CD4-positive, alpha-beta T cell (primary cell): Measurements from ENCODE around the gene EFCAB9. TPM values are rescaled to one million over a fixed set of nuclear protein-coding genes. Genes with fewer than 3 reads are reported as not detected.

Source experiments
- ATAC-seq: fragments of 200-7000 bp; cut with Tn5 transposase; one replicate; pipeline ENCODE4 v1.10.0; 2022; ENCODE audit warnings: mild to moderate bottlenecking; ENCODE audit not compliant: poor library complexity
- CTCF ChIA-PET: fragments of 350-600 bp; sonication (Branson Sonifier 250); formaldehyde crosslinking; loops from one replicate; lab custom pipeline; 2021; ENCODE audit warnings: antibody characterized with exemption, inconsistent platforms; lab: Charles Lee
- POLR2A ChIA-PET: fragments of 350-600 bp; sonication (Branson Sonifier 250); formaldehyde crosslinking; loops from one replicate; lab custom pipeline; 2021; ENCODE audit warnings: antibody characterized with exemption, inconsistent platforms; lab: Charles Lee
- DNase-seq, 14 experiments: peaks; one replicate each; pipeline ENCODE4 v3.0.0-alpha.2; 2013 to 2020; ENCODE audit warnings: mixed read lengths in 2 of 14
- H3K27ac ChIP-seq, 2 donors: one replicate each; pipeline versions ENCODE4 v1.5.1 to v1.7.0; 2013; ENCODE audit warnings: low read length in 2 of 2, low read depth in 1 of 2, mild to moderate bottlenecking in 1 of 2
- H3K27me3 ChIP-seq, 2 experiments: 1 replicate in 1 of 2; 2 replicates in 1 of 2; pipeline versions ENCODE4 v1.6.1 to v1.7.0; 2013; ENCODE audit warnings: low read length in 2 of 2, control low read depth in 1 of 2, mild to moderate bottlenecking in 1 of 2, moderate library complexity in 1 of 2; ENCODE audit not compliant: insufficient read depth in 2 of 2, control insufficient read depth in 1 of 2
- H3K36me3 ChIP-seq: one replicate; pipeline ENCODE4 v1.6.1; 2013; ENCODE audit warnings: low read length, control low read depth; ENCODE audit not compliant: insufficient read depth
- H3K4me1 ChIP-seq: one replicate; pipeline ENCODE4 v1.6.1; 2013; ENCODE audit warnings: low read length, control low read depth; ENCODE audit not compliant: insufficient read depth
- H3K4me3 ChIP-seq: one replicate; pipeline ENCODE4 v1.5.1; 2013; ENCODE audit warnings: mild to moderate bottlenecking, low read length, moderate library complexity
- H3K9me3 ChIP-seq, 2 experiments: 1 replicate in 1 of 2; 2 replicates in 1 of 2; pipeline versions ENCODE4 v1.6.1 to v1.7.0; 2013; ENCODE audit warnings: low read length in 2 of 2, mild to moderate bottlenecking in 2 of 2, control low read depth in 1 of 2, moderate library complexity in 1 of 2; ENCODE audit not compliant: control insufficient read depth in 1 of 2, insufficient read depth in 1 of 2
- H3K27ac Mint-ChIP-seq: one replicate; pipeline ENCODE4 v1.8.0; 2020; ENCODE audit warnings: mixed read lengths
- H3K27me3 Mint-ChIP-seq: one replicate; pipeline ENCODE4 v1.8.0; 2021; ENCODE audit warnings: mixed read lengths
- H3K36me3 Mint-ChIP-seq: one replicate; pipeline ENCODE4 v1.8.0; 2021; ENCODE audit warnings: low read depth, mixed read lengths
- H3K4me1 Mint-ChIP-seq: one replicate; pipeline ENCODE4 v1.8.0; 2021; ENCODE audit warnings: low read depth, mixed read lengths
- H3K4me3 Mint-ChIP-seq: one replicate; pipeline ENCODE4 v1.8.0; 2020; ENCODE audit warnings: mild to moderate bottlenecking, mixed read lengths
- H3K9me3 Mint-ChIP-seq: one replicate; pipeline ENCODE4 v1.8.0; 2020; ENCODE audit warnings: mixed read lengths
- intact Hi-C, 2 experiments: fragments of 100-400 bp; cut with DNase I in 1 of 2; cut with micrococcal nuclease in 1 of 2; formaldehyde crosslinking; loops; one replicate each; pipeline versions ENCODE4 v1.15.1 to v1.9.0; 2023 to 2025; cut with DNase I, micrococcal nuclease
- total RNA-seq, 174 experiments: library from RNA in 2 of 174; stranded (reverse) in 2 of 174; gene quantifications; one replicate each; pipeline ENCODE4 v1.2.3 and lab custom pipeline; 2021 to 2026
- TF ChIP-seq, protein P1 (sequence below): fragments of 200-600 bp; IDR thresholded peaks from one replicate; pipeline ENCODE4 v1.8.0; 2022; ENCODE audit warnings: antibody characterized with exemption, mild to moderate bottlenecking

Gene EFCAB9
- total RNA-seq, 2 experiments from 2014 or later: not detected

DNA sequence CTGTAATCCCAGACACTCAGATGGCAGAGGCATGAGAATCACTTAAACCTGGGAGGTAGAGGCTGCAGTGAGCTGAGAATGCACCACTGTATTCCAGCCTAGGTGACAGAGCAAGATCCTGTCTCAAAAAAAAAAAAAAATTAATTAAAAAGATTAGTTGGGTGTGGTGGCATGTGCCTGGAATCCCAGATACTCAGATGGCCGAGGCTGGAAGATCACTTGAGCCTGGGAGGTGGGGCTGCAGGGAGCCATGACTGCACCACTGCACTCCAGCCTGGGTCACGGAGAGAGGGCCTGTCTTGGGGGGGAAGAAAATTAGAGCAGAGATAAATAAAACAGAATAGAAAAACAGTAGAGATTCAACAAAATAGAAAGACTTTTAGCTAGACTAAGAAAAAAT lies 54.7 kb downstream of the EFCAB9 start:
- no peak overlapping the region for H3K4me3 ChIP-seq
- no peak for DNase-seq
- ATAC-seq: no peak
- Mint-ChIP-seq H3K9me3 (peaks cover 4% of the 10 kb centered on the region), H3K27me3 (no peaks in the 10 kb centered on the region), H3K4me3 (no peak overlapping the region), H3K4me1 (peaks cover 4% of the 10 kb centered on the region), H3K27ac (no peak overlapping the region), H3K36me3 (peaks cover 49% of the 10 kb centered on the region)
- ChIA-PET CTCF (no interaction called here), POLR2A (no interaction called here)
- intact Hi-C loops: no loop called here
- no peaks in the 10 kb centered on the region for H3K4me1 ChIP-seq
- TF ChIP-seq, protein P1, sequence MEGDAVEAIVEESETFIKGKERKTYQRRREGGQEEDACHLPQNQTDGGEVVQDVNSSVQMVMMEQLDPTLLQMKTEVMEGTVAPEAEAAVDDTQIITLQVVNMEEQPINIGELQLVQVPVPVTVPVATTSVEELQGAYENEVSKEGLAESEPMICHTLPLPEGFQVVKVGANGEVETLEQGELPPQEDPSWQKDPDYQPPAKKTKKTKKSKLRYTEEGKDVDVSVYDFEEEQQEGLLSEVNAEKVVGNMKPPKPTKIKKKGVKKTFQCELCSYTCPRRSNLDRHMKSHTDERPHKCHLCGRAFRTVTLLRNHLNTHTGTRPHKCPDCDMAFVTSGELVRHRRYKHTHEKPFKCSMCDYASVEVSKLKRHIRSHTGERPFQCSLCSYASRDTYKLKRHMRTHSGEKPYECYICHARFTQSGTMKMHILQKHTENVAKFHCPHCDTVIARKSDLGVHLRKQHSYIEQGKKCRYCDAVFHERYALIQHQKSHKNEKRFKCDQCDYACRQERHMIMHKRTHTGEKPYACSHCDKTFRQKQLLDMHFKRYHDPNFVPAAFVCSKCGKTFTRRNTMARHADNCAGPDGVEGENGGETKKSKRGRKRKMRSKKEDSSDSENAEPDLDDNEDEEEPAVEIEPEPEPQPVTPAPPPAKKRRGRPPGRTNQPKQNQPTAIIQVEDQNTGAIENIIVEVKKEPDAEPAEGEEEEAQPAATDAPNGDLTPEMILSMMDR: no peak
- H3K36me3 ChIP-seq: no peaks in the 10 kb centered on the region
- H3K27me3 ChIP-seq: no peaks in the 10 kb centered on the region
- H3K27ac ChIP-seq: no peak overlapping the region
- H3K9me3 ChIP-seq: peaks cover 17% of the 10 kb centered on the region in 2 experiments

DNA sequence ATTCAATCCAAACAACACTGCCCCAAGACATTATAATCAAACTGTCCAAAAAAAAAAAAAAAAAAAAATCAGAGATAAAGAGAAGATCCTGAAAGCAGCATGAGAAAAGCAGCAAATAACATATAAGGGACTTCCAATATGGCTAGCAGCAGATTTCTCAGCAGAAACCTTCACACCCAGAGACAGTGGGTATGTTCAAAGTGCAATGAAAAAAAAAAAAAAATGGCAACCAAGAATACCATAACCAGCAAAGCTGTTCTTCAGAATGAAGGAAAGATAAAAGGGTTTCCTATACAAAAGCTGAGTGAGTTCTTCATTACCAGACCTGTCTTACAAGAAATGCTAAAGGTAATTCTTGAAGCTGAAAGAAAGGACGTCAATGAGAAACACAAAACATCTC lies 57.4 kb downstream of the EFCAB9 start:
- Histone ChIP-seq H3K4me3 (no peak overlapping the region), H3K4me1 (no peaks in the 10 kb centered on the region), H3K36me3 (no peaks in the 10 kb centered on the region), H3K27ac (no peak overlapping the region), H3K9me3 (peaks cover 17 to 36% of the 10 kb centered on the region in 2 experiments), H3K27me3 (no peaks in the 10 kb centered on the region)
- TF ChIP-seq, protein P1: no peak
- H3K4me1 Mint-ChIP-seq: peaks cover 4% of the 10 kb centered on the region
- peaks cover 61% of the 10 kb centered on the region for H3K36me3 Mint-ChIP-seq
- POLR2A ChIA-PET: no interaction called here
- H3K4me3 Mint-ChIP-seq: no peak overlapping the region
- H3K27me3 Mint-ChIP-seq: no peaks in the 10 kb centered on the region
- CTCF ChIA-PET: interaction anchor here (0.9 kb wide), 1 partner anchor 106 kb away, joined by 3 read pairs; no protein-coding TSS in a partner anchor
- no peak overlapping the region for H3K27ac Mint-ChIP-seq
- DNase-seq: no peak
- peaks cover 6% of the 10 kb centered on the region for H3K9me3 Mint-ChIP-seq
- intact Hi-C loops: no loop called here
- no peak for ATAC-seq

DNA sequence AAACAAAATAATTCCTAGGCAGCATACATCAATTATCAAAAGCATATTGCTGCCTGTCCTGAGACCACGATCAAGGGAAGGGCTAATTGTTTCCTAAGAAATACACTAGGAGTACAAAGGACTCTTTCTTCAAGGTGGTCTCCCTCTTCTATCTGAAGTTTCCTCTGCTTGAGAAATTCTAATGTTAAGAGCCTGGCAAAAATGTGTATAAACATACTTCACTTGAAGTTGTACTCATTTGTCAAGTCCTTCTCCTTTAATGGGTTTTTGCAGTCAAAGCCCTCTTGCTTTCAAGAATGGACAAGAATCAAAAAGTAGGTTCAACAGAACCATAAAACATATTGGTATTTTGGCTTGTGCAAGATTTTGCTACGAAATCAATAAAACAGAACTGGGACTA lies 58.5 kb downstream of the EFCAB9 start:
- ATAC-seq (no peak), DNase-seq (no peak)
- ChIA-PET CTCF (no interaction called here), POLR2A (no interaction called here)
- H3K4me3 Mint-ChIP-seq: no peak overlapping the region
- Histone ChIP-seq H3K4me3 (no peak overlapping the region), H3K27ac (no peak overlapping the region), H3K4me1 (no peaks in the 10 kb centered on the region), H3K27me3 (no peaks in the 10 kb centered on the region), H3K36me3 (no peaks in the 10 kb centered on the region), H3K9me3 (peaks cover 17 to 36% of the 10 kb centered on the region in 2 experiments)
- H3K9me3 Mint-ChIP-seq: peaks cover 6% of the 10 kb centered on the region
- no peak overlapping the region for H3K27ac Mint-ChIP-seq
- no peaks in the 10 kb centered on the region for H3K27me3 Mint-ChIP-seq
- no peaks in the 10 kb centered on the region for H3K4me1 Mint-ChIP-seq
- TF ChIP-seq, protein P1: no peak
- peaks cover 61% of the 10 kb centered on the region for H3K36me3 Mint-ChIP-seq
- intact Hi-C loops: no loop called here

Other genes starting within 250 kb of the EFCAB9 start
- gene FBXW11, start 187.5 kb upstream of the EFCAB9 start, total RNA-seq: 10 to 100 TPM; 20.9 to 24.0 TPM
- gene STK10, start 5.9 kb upstream of the EFCAB9 start, total RNA-seq: 100 to 1,000 TPM; 211 to 229 TPM
- gene UBTD2, start 89.6 kb downstream of the EFCAB9 start, total RNA-seq: 1 to 10 TPM in 1 of 2 experiments, under 1 TPM in 1; 0.66 to 1.1 TPM